Fibroblast of skin of right biceps (primary cell): Measurements from ENCODE around the gene GH2.
"Not testable (repeated sequence)": the region's sequence is repeated elsewhere in the genome, so short reads cannot be mapped to it uniquely, and the experiment has no call there.

Experiments
- DNase-seq: peaks from one replicate; pipeline ENCODE4 v3.0.0-alpha.2; 2013

GH2 gene

GRCh38 chr17:63910096-63910495, 28.4 kb upstream of the GH2 start:
- no peak for DNase-seq

GRCh38 chr17:63909586-63909985, 27.8 kb upstream of the GH2 start:
- not testable (repeated sequence) for DNase-seq

- DNase-seq = peak; percentile 7
Observed at GRCh38 chr17:63907161-63907778, 25.5 kb upstream of the GH2 start.

GRCh38 chr17:63904796-63905195, 23.1 kb upstream of the GH2 start:
- not testable (repeated sequence) for DNase-seq

GRCh38 chr17:63903787-63904201, 22.1 kb upstream of the GH2 start:
- not testable (repeated sequence) for DNase-seq

GRCh38 chr17:63901971-63902370, 20.2 kb upstream of the GH2 start:
- not testable (repeated sequence) for DNase-seq

GRCh38 chr17:63898899-63899798, 17.4 kb upstream of the GH2 start:
- not testable (repeated sequence) for DNase-seq

GRCh38 chr17:63896524-63897354, 15.0 kb upstream of the GH2 start, which contains the start of gene CSH1:
Gene CSH1, minus strand, starts transcription at chr17:63896574. Its CDS starts 63 bp downstream, at chr17:63896511.
- DNase-seq = not testable (repeated sequence)

GRCh38 chr17:63894821-63895220, 13.1 kb upstream of the GH2 start:
- not testable (repeated sequence) for DNase-seq

- DNase-seq = not testable (repeated sequence)
Observed at GRCh38 chr17:63894021-63894420, 12.3 kb upstream of the GH2 start.

GRCh38 chr17:63892316-63893037, 10.7 kb upstream of the GH2 start:
- not testable (repeated sequence) for DNase-seq

GRCh38 chr17:63889026-63889848, 7.5 kb upstream of the GH2 start:
- peak; percentile 19 for DNase-seq

- not testable (repeated sequence) for DNase-seq
Observed at GRCh38 chr17:63885119-63885518, 3.4 kb upstream of the GH2 start.

- DNase-seq = not testable (repeated sequence)
Observed at GRCh38 chr17:63882626-63883126, 932 bp upstream of the GH2 start.

GRCh38 chr17:63881337-63881736, 407 bp downstream of the GH2 start:
- DNase-seq = not testable (repeated sequence)

GRCh38 chr17:63880706-63881105, 1.0 kb downstream of the GH2 start:
- no peak for DNase-seq

- not testable (repeated sequence) for DNase-seq
Observed at GRCh38 chr17:63878413-63878812, 3.3 kb downstream of the GH2 start.

- DNase-seq = not testable (repeated sequence)
Observed at GRCh38 chr17:63874693-63875092, 7.1 kb downstream of the GH2 start.

- not testable (repeated sequence) for DNase-seq
Observed at GRCh38 chr17:63874061-63874626, 7.6 kb downstream of the GH2 start.

- DNase-seq = not testable (repeated sequence)
Observed at GRCh38 chr17:63873577-63873976, 8.2 kb downstream of the GH2 start, which contains the start of gene CSH2. Gene CSH2, minus strand, starts transcription at chr17:63873677. Its CDS starts 63 bp downstream, at chr17:63873614.
